Activated naive CD8-positive, alpha-beta T cell treated with anti-CD3 and anti-CD28 coated beads, Interleukin-2, amount 50 U/mL, for 16 hours (primary cell): ENCODE results near the gene RBFOX2.

Experiments
- DNase-seq: peaks from one replicate; pipeline ENCODE4 v3.0.0-alpha.2; 2020; ENCODE audit warnings: low read depth, low spot score

Gene RBFOX2

GRCh38 chr22:35782504-35782903 is 246.1 kb downstream of the RBFOX2 start:
- no peak for DNase-seq

GRCh38 chr22:35781898-35782297 is 246.7 kb downstream of the RBFOX2 start:
- no peak for DNase-seq

GRCh38 chr22:35777335-35777975 is 251.2 kb downstream of the RBFOX2 start:
- no peak for DNase-seq

GRCh38 chr22:35775339-35775738 is 253.3 kb downstream of the RBFOX2 start:
- no peak for DNase-seq

- DNase-seq: no peak
Measured at GRCh38 chr22:35769974-35770373, 258.6 kb downstream of the RBFOX2 start.

GRCh38 chr22:35766654-35767580 is 261.7 kb downstream of the RBFOX2 start:
- DNase-seq: no peak

GRCh38 chr22:35761037-35761436 is 267.6 kb downstream of the RBFOX2 start:
- no peak for DNase-seq

GRCh38 chr22:35758394-35758793 is 270.2 kb downstream of the RBFOX2 start:
- DNase-seq: no peak

GRCh38 chr22:35756722-35757121 is 271.9 kb downstream of the RBFOX2 start:
- DNase-seq: no peak

- DNase-seq: no peak
Measured at GRCh38 chr22:35754761-35755160, 273.9 kb downstream of the RBFOX2 start.

GRCh38 chr22:35752863-35753189 is 275.8 kb downstream of the RBFOX2 start:
- no peak for DNase-seq

- no peak for DNase-seq
Measured at GRCh38 chr22:35752006-35752862, 276.4 kb downstream of the RBFOX2 start.

GRCh38 chr22:35749808-35750207 is 278.8 kb downstream of the RBFOX2 start:
- DNase-seq: no peak

GRCh38 chr22:35746946-35747703 is 281.5 kb downstream of the RBFOX2 start:
- no peak for DNase-seq

GRCh38 chr22:35746248-35746647 is 282.4 kb downstream of the RBFOX2 start:
- DNase-seq: no peak

GRCh38 chr22:35743326-35743860 is 285.2 kb downstream of the RBFOX2 start:
- DNase-seq: no peak

- DNase-seq: no peak
Measured at GRCh38 chr22:35742342-35743100, 286.1 kb downstream of the RBFOX2 start.

- no peak for DNase-seq
Measured at GRCh38 chr22:35740616-35741015, 288.0 kb downstream of the RBFOX2 start.

- no peak for DNase-seq
Measured at GRCh38 chr22:35739931-35740380, 288.7 kb downstream of the RBFOX2 start.
